ENCODE measurements around the gene RGL4.

DNA sequence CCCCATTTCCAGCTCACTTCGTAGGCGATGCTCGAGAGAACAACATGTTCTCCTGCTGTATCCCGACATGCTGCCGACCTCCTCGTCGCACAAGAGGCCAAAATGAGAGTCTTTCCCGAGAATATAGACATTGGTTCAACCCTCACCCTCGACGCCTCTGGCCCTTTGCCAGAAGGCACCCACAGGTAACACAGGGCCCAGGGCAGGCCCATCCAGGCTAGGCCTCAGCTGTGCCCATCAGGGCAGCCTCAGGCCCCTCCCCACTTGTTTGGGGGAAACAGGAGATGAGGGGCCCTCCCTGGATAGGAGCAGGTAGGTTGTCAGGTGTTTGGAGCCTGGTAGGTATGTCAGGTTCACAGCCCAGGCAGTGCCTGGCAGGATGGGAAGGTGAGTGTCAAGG, 2.7 kb upstream of the RGL4 start:
- TF ChIP-seq POLR2AphosphoS5 (IDR thresholded peaks at IDR 0.05), result no peak
- TF ChIP-seq, protein P1, sequence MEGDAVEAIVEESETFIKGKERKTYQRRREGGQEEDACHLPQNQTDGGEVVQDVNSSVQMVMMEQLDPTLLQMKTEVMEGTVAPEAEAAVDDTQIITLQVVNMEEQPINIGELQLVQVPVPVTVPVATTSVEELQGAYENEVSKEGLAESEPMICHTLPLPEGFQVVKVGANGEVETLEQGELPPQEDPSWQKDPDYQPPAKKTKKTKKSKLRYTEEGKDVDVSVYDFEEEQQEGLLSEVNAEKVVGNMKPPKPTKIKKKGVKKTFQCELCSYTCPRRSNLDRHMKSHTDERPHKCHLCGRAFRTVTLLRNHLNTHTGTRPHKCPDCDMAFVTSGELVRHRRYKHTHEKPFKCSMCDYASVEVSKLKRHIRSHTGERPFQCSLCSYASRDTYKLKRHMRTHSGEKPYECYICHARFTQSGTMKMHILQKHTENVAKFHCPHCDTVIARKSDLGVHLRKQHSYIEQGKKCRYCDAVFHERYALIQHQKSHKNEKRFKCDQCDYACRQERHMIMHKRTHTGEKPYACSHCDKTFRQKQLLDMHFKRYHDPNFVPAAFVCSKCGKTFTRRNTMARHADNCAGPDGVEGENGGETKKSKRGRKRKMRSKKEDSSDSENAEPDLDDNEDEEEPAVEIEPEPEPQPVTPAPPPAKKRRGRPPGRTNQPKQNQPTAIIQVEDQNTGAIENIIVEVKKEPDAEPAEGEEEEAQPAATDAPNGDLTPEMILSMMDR (IDR thresholded peaks at IDR 0.05), result no peak
- TF ChIP-seq EP300 (IDR thresholded peaks at IDR 0.05), result no peak
- no peak for TF ChIP-seq POLR2A (IDR thresholded peaks at IDR 0.05)

All from stomach (tissue), 4 donors.